Spleen (tissue), 7 donors: Measurements from ENCODE around the gene PCNX2.

Experiments
- POLR2A ChIP-seq, 3 donors: fragments of 450-650 bp; IDR thresholded peaks; one replicate each; pipeline ENCODE4 v1.5.1; 2017; ENCODE audit warnings: antibody characterized with exemption in 3 of 3, mild to moderate bottlenecking in 1 of 3
- POLR2AphosphoS5 ChIP-seq, 3 donors: sonication (generic); formaldehyde crosslinking; IDR thresholded peaks; one replicate each; pipeline ENCODE4 v1.5.1; 2017; ENCODE audit warnings: antibody characterized with exemption in 3 of 3
- TF ChIP-seq, protein P1 (sequence below), 11 experiments: fragments of 200-600 bp in 7 of 11; fragments of 450-650 bp in 4 of 11; sonication (generic) in 4 of 11; IDR thresholded peaks in 8 of 11; conservative IDR thresholded peaks in 3 of 11; 1 replicate in 7 of 11; 2 replicates in 4 of 11; pipeline versions ENCODE4 v1.4.0 to v1.8.0; 2016 to 2021; ENCODE audit warnings: antibody characterized with exemption in 11 of 11, inconsistent platforms in 4 of 11, mild to moderate bottlenecking in 1 of 11
- donor health status: DM: no; HTN: no; CAD: no; lungs with moderate emphysema.
- donor health status: DM: no; HTN: no; CAD: no.
- donor health status: DM: no; HTN: no; CAD: no.

- TF ChIP-seq, protein P1, sequence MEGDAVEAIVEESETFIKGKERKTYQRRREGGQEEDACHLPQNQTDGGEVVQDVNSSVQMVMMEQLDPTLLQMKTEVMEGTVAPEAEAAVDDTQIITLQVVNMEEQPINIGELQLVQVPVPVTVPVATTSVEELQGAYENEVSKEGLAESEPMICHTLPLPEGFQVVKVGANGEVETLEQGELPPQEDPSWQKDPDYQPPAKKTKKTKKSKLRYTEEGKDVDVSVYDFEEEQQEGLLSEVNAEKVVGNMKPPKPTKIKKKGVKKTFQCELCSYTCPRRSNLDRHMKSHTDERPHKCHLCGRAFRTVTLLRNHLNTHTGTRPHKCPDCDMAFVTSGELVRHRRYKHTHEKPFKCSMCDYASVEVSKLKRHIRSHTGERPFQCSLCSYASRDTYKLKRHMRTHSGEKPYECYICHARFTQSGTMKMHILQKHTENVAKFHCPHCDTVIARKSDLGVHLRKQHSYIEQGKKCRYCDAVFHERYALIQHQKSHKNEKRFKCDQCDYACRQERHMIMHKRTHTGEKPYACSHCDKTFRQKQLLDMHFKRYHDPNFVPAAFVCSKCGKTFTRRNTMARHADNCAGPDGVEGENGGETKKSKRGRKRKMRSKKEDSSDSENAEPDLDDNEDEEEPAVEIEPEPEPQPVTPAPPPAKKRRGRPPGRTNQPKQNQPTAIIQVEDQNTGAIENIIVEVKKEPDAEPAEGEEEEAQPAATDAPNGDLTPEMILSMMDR (IDR thresholded peaks at IDR 0.05 in 8 of 11, conservative IDR thresholded peaks at IDR 0.05 in 3 of 11), result no peak
- TF ChIP-seq POLR2AphosphoS5 (IDR thresholded peaks at IDR 0.05) (no peak), POLR2A (IDR thresholded peaks at IDR 0.05) (no peak)
These were observed 186.4 kb downstream of the PCNX2 start for GRCh38 chr1:233109096-233109495.
